Measurements from ENCODE around the gene RSF1.

DNA sequence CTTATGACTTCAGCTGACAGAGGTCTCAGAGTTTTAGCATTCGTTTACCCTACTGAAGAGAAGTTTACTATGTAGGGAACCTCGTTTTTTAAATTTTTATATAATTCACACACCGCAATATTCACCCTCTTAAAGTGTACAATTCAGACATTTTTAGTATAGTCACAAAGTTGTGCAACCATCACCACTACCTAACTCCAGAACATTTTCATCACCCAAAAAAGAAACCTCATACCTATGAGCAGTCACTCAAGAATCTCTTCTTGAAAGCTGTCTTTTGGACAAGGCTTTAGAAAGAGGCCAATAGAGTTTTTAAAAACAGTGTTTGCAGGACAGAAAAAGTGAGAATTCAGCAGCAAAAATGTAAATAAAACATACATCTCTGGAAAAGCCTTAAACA lies 143.4 kb downstream of the RSF1 start:
- no peak for TF ChIP-seq EZH2 (IDR thresholded peaks at IDR 0.05; ENCODE audit: borderline replicate concordance, low read length)
- TF ChIP-seq, protein P1, sequence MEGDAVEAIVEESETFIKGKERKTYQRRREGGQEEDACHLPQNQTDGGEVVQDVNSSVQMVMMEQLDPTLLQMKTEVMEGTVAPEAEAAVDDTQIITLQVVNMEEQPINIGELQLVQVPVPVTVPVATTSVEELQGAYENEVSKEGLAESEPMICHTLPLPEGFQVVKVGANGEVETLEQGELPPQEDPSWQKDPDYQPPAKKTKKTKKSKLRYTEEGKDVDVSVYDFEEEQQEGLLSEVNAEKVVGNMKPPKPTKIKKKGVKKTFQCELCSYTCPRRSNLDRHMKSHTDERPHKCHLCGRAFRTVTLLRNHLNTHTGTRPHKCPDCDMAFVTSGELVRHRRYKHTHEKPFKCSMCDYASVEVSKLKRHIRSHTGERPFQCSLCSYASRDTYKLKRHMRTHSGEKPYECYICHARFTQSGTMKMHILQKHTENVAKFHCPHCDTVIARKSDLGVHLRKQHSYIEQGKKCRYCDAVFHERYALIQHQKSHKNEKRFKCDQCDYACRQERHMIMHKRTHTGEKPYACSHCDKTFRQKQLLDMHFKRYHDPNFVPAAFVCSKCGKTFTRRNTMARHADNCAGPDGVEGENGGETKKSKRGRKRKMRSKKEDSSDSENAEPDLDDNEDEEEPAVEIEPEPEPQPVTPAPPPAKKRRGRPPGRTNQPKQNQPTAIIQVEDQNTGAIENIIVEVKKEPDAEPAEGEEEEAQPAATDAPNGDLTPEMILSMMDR (conservative IDR thresholded peaks at IDR 0.05 in 1 of 2, IDR thresholded peaks at IDR 0.05 in 1 of 2; ENCODE audit: extremely low read depth in 1 of 2, insufficient read depth in 1 of 2, low read depth in 1 of 2, low read length in 2 of 2) = no peak

All from mammary epithelial cell (primary cell).